T-helper 9 cell (primary cell): ENCODE measurements around the gene PLEKHG1.

Experiments used
- DNase-seq: peaks from one replicate; pipeline ENCODE4 v3.0.0-alpha.2; 2020

Gene PLEKHG1

GRCh38 chr6:150641398-150642139 lies 41.9 kb downstream of the PLEKHG1 start:
- DNase-seq: no peak

GRCh38 chr6:150646228-150646627 lies 46.5 kb downstream of the PLEKHG1 start:
- DNase-seq: no peak

- no peak for DNase-seq
These were observed 47.4 kb downstream of the PLEKHG1 start for GRCh38 chr6:150647051-150647450.
